Liver (tissue), 9 donors: Measurements from ENCODE around the gene NSUN3. TPM values are rescaled to one million over a fixed set of nuclear protein-coding genes. Genes with fewer than 3 reads are reported as not detected.

Experiments used
- DNase-seq: peaks from one replicate; pipeline ENCODE4 v3.0.0-alpha.2; 2017; ENCODE audit warnings: low spot score
- H3K27ac ChIP-seq, 2 donors: one replicate each; pipeline ENCODE4 v1.7.0; 2013; ENCODE audit warnings: inconsistent platforms in 2 of 2, low read length in 2 of 2, control low read depth in 1 of 2, low read depth in 1 of 2, mild to moderate bottlenecking in 1 of 2
- H3K27me3 ChIP-seq, 4 donors: one replicate each; pipeline versions ENCODE4 v1.6.1 to v1.7.0; 2013; ENCODE audit warnings: low read length in 3 of 4, inconsistent platforms in 1 of 4, mild to moderate bottlenecking in 1 of 4, moderate library complexity in 1 of 4; ENCODE audit not compliant: control insufficient read depth in 4 of 4, insufficient read depth in 4 of 4
- H3K36me3 ChIP-seq, 4 donors: one replicate each; pipeline versions ENCODE4 v1.6.1 to v1.7.0; 2013; ENCODE audit warnings: low read length in 3 of 4, mild to moderate bottlenecking in 3 of 4, low read depth in 1 of 4, moderate library complexity in 1 of 4; ENCODE audit not compliant: control insufficient read depth in 4 of 4, insufficient read depth in 3 of 4
- H3K4me1 ChIP-seq, 4 donors: one replicate each; pipeline versions ENCODE4 v1.6.1 to v1.7.0; 2013; ENCODE audit warnings: low read length in 3 of 4, mild to moderate bottlenecking in 3 of 4, moderate library complexity in 1 of 4; ENCODE audit not compliant: control insufficient read depth in 4 of 4, insufficient read depth in 4 of 4
- H3K4me3 ChIP-seq, 3 donors: one replicate each; pipeline versions ENCODE4 v1.6.1 to v1.7.0; 2013; ENCODE audit warnings: low read length in 3 of 3, control low read depth in 1 of 3, low read depth in 1 of 3, mild to moderate bottlenecking in 1 of 3
- H3K9ac ChIP-seq, 2 donors: one replicate each; pipeline ENCODE4 v1.7.0; 2013; ENCODE audit warnings: low read length in 2 of 2, mild to moderate bottlenecking in 2 of 2, moderate library complexity in 2 of 2, control low read depth in 1 of 2, low read depth in 1 of 2
- H3K9me3 ChIP-seq, 4 donors: one replicate each; pipeline versions ENCODE4 v1.6.1 to v1.7.0; 2013; ENCODE audit warnings: low read length in 3 of 4; ENCODE audit not compliant: control insufficient read depth in 4 of 4
- FOXA2 ChIP-seq: IDR thresholded peaks from 2 replicates; pipeline ENCODE4 v1.6.1; 2016; ENCODE audit warnings: antibody characterized with exemption
- GABPA ChIP-seq, 2 donors: IDR thresholded peaks in 1 of 2; conservative IDR thresholded peaks in 1 of 2; 2 replicates each; pipeline ENCODE4 v1.6.1; 2016; ENCODE audit warnings: antibody characterized with exemption in 2 of 2, mild to moderate bottlenecking in 1 of 2, moderate library complexity in 1 of 2
- HNF4A ChIP-seq, 2 donors: conservative IDR thresholded peaks; 2 replicates each; pipeline ENCODE4 v1.6.1; 2016; ENCODE audit warnings: antibody characterized with exemption in 2 of 2, mild to moderate bottlenecking in 2 of 2
- HNF4G ChIP-seq: IDR thresholded peaks from 2 replicates; pipeline ENCODE4 v1.6.1; 2016; ENCODE audit warnings: antibody characterized with exemption
- JUND ChIP-seq, 2 donors: IDR thresholded peaks; 2 replicates each; pipeline ENCODE4 v1.6.1; 2016; ENCODE audit warnings: antibody characterized with exemption in 2 of 2
- MAX ChIP-seq: IDR thresholded peaks from 2 replicates; pipeline ENCODE4 v1.6.1; 2016; ENCODE audit warnings: antibody characterized with exemption
- NR2F2 ChIP-seq: IDR thresholded peaks from 2 replicates; pipeline ENCODE4 v1.6.1; 2016; ENCODE audit warnings: antibody characterized with exemption
- RAD21 ChIP-seq, 2 donors: IDR thresholded peaks; 2 replicates each; pipeline ENCODE4 v1.6.1; 2016; ENCODE audit warnings: antibody characterized with exemption in 2 of 2, mild to moderate bottlenecking in 2 of 2
- REST ChIP-seq: IDR thresholded peaks from 2 replicates; pipeline ENCODE4 v1.6.1; 2016; ENCODE audit warnings: antibody characterized with exemption, mild to moderate bottlenecking
- RXRA ChIP-seq, 2 donors: IDR thresholded peaks; 2 replicates each; pipeline ENCODE4 v1.6.1; 2017 to 2018; ENCODE audit warnings: antibody characterized with exemption in 2 of 2, mild to moderate bottlenecking in 1 of 2
- SP1 ChIP-seq: IDR thresholded peaks from 2 replicates; pipeline ENCODE4 v1.6.1; 2018; ENCODE audit warnings: antibody characterized with exemption, mild to moderate bottlenecking
- TAF1 ChIP-seq: conservative IDR thresholded peaks from 2 replicates; pipeline ENCODE4 v1.6.1; 2016; ENCODE audit warnings: antibody characterized with exemption, mild to moderate bottlenecking
- YY1 ChIP-seq: IDR thresholded peaks from 2 replicates; pipeline ENCODE4 v1.6.1; 2016; ENCODE audit warnings: antibody characterized with exemption, mild to moderate bottlenecking
- ZBTB33 ChIP-seq: IDR thresholded peaks from 2 replicates; pipeline ENCODE4 v1.6.1; 2016; ENCODE audit warnings: antibody characterized with exemption
- WGBS: extraction: QIAGEN DNeasy Blood & Tissue Kit; methylation state at CpG from one replicate; pipeline ENCODE4 v1.1.7; 2013; 5-methylcytosine and 5-hydroxymethylcytosine counted together
- polyA plus RNA-seq, 2 donors: library from polyadenylated mRNA; stranded (reverse) in 1 of 2; unstranded in 1 of 2; fragments of 200-250 nt in 1 of 2; fragments of >200 nt in 1 of 2; fragmentation: Nextera tagmentation in 1 of 2; extraction: Ambion mirVana in 1 of 2; gene quantifications; one replicate each; pipeline versions ENCODE4 v1.2.1 to v1.2.3, GENCODE V29; 2013 to 2015
- total RNA-seq, 2 donors: library from RNA; depleted of rRNA; stranded (reverse); fragments of >200 nt; gene quantifications; one replicate each; pipeline ENCODE4 v1.2.3, GENCODE V29; 2014
- TF ChIP-seq, protein P1 (sequence below): IDR thresholded peaks from 2 replicates; pipeline ENCODE4 v1.6.1; 2016; ENCODE audit warnings: antibody characterized with exemption
- donor health status: healthy.
- donor health status: healthy.
- donor health status: healthy.
- donor health status: healthy.
- donor health status: healthy.

Gene NSUN3
- total and polyA plus RNA-seq, 4 donors = 3.8 to 14.6 (median 8.1) TPM

DNA sequence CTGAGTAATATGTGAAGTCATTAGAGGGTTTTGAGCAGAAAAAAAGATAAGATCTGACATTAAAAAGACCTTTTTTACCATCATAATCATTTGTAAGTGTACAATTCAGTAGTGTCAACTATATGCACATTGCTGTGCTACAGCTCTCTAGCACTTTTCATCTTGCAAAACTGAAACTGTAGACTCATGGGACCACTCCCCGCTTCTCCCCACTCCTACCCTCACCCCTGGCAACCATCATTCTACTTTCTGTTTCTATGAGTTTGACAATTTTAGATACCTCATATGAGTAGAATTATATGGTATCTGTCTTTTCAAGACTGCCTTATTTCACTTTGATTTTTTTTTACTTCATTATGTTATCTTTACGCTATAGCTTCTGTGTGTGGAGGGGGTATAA is 112.8 kb downstream of the NSUN3 start:
- H3K36me3 ChIP-seq = no peaks in the 10 kb centered on the region
- no peak overlapping the region for H3K4me3 ChIP-seq
- H3K9ac ChIP-seq = no peak overlapping the region
- H3K27me3 ChIP-seq = peaks cover 0 to 4% (median 0%) of the 10 kb centered on the region in 4 donors
- no peaks in the 10 kb centered on the region for H3K4me1 ChIP-seq
- no peak for DNase-seq
- no peak for TF ChIP-seq YY1
- no peak for TF ChIP-seq GABPA (IDR thresholded peaks at IDR 0.05 in 1 of 2, conservative IDR thresholded peaks at IDR 0.05 in 1 of 2)
- TF ChIP-seq RAD21 (IDR thresholded peaks at IDR 0.05) = no peak
- no peak for TF ChIP-seq HNF4G
- no peak for TF ChIP-seq NR2F2
- TF ChIP-seq FOXA2 = no peak
- no peak for TF ChIP-seq TAF1
- TF ChIP-seq SP1 = no peak
- TF ChIP-seq HNF4A (conservative IDR thresholded peaks at IDR 0.05) = no peak
- TF ChIP-seq JUND (IDR thresholded peaks at IDR 0.05) = no peak
- TF ChIP-seq, protein P1, sequence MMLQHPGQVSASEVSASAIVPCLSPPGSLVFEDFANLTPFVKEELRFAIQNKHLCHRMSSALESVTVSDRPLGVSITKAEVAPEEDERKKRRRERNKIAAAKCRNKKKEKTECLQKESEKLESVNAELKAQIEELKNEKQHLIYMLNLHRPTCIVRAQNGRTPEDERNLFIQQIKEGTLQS = no peak
- no peak for TF ChIP-seq REST
- TF ChIP-seq RXRA (IDR thresholded peaks at IDR 0.05) = no peak
- 84% methylated on average over 2 of the region's 2 CpGs for WGBS
- no peak overlapping the region for H3K27ac ChIP-seq
- no peaks in the 10 kb centered on the region for H3K9me3 ChIP-seq

- DNase-seq = no peak
- H3K4me3 ChIP-seq = no peak overlapping the region
- H3K9me3 ChIP-seq = no peaks in the 10 kb centered on the region
- H3K4me1 ChIP-seq = no peaks in the 10 kb centered on the region
- H3K36me3 ChIP-seq = no peaks in the 10 kb centered on the region
- peaks cover 0 to under 1% (median 0%) of the 10 kb centered on the region in 4 donors for H3K27me3 ChIP-seq
- no peak overlapping the region for H3K27ac ChIP-seq
- H3K9ac ChIP-seq = no peak overlapping the region
- WGBS = 66% methylated on average over 6 of the region's 6 CpGs
- TF ChIP-seq SP1 = no peak
- TF ChIP-seq HNF4G = no peak
- no peak for TF ChIP-seq FOXA2
- TF ChIP-seq MAX = no peak
- no peak for TF ChIP-seq ZBTB33
Observed at GRCh38 chr3:94176988-94177745, 114.3 kb downstream of the NSUN3 start.

Other genes with a start within 250 kb of the NSUN3 start
- gene PROS1, start 89.2 kb upstream of the NSUN3 start, total RNA-seq = 100 to 1,000 TPM; 123 to 252 TPM
- 100 to 1,000 TPM in 1 of 2 donors, 10 to 100 TPM in 1; 88.9 to 162 TPM for gene PROS1, start 89.2 kb upstream of the NSUN3 start, polyA plus RNA-seq
- gene ARL13B, start 82.9 kb upstream of the NSUN3 start, total RNA-seq = 1 to 10 TPM; 3.1 to 3.9 TPM
- 1 to 10 TPM; 3.0 to 5.8 TPM for gene ARL13B, start 82.9 kb upstream of the NSUN3 start, polyA plus RNA-seq
- gene STX19, start 34.5 kb upstream of the NSUN3 start, total RNA-seq = not detected
- gene STX19, start 34.5 kb upstream of the NSUN3 start, polyA plus RNA-seq = under 1 TPM in 1 of 2 donors, not detected in 1; 0.18 TPM
- 1 to 10 TPM; 2.6 to 3.9 TPM for gene DHFR2, start 145 bp upstream of the NSUN3 start, total RNA-seq
- gene DHFR2, start 145 bp upstream of the NSUN3 start, polyA plus RNA-seq = 1 to 10 TPM; 2.3 to 2.4 TPM